ENCODE results near the gene GXYLT1. TPM values are rescaled to one million over a fixed set of nuclear protein-coding genes. Genes with fewer than 3 reads are reported as not detected.
"Not testable (repeated sequence)": the region's sequence is repeated elsewhere in the genome, so short reads cannot be mapped to it uniquely, and the experiment has no call there.

Gene GXYLT1, protein sequence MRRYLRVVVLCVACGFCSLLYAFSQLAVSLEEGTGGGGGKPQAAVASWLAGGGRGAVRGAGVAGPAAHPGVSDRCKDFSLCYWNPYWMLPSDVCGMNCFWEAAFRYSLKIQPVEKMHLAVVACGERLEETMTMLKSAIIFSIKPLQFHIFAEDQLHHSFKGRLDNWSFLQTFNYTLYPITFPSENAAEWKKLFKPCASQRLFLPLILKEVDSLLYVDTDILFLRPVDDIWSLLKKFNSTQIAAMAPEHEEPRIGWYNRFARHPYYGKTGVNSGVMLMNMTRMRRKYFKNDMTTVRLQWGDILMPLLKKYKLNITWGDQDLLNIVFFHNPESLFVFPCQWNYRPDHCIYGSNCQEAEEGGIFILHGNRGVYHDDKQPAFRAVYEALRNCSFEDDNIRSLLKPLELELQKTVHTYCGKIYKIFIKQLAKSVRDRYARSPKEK
- 1 to 10 TPM; 4.0 to 5.8 (median 5.1) TPM for polyA plus RNA-seq (ENCODE audit: low read depth in 6 of 6)

DNA sequence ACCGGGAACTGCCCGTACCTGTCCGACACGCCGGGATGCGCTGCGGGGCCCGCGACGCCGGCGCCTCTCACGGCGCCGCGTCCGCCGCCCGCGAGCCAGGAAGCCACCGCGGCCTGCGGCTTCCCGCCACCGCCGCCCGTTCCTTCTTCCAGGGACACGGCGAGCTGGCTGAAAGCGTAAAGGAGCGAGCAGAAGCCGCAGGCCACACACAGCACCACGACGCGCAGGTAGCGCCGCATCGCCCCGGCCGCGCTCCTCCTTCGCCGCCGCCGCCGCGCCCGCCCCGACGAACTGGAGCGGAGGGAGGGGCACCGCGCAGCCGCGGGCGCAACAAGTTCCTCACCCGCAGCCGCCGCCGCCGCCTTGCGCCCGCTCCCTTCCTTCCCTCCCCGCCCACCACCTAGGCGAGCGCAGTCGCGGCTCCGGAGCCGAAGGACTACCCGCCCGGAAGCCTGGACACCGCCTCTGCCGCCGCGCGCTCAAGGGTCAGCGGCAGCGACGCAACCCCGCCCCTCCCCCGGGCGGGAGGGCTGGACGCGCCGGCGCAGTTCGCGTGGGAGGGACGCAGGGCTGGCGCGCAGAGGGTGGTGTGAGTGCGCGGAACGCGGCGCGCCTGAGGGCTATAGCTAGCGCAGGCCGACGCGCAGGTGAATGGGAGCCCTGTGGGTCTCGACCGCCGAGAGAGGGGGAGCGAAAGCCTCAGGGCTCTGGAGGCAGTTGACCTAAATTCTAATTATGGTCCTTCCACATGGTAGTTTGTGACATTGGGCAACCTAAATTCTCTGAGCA is at the start of gene GXYLT1:
Gene GXYLT1 (minus strand): TSS at position 467 of the 789 bp plus-strand sequence. CDS start 228 bp downstream, at position 239.
- peak within 1 kb of the TSS; percentile 95 to 98 (median 97) for H3K4me3 Mint-ChIP-seq
- no peaks in the 10 kb centered on the region for H3K36me3 Mint-ChIP-seq
- H3K27me3 Mint-ChIP-seq, result no peaks in the 10 kb centered on the region
- DNase-seq, result peak; percentile 75
- H3K4me1 Mint-ChIP-seq, result peaks cover 29 to 41% (median 34%) of the 10 kb centered on the region in 3 donors
- peak within 1 kb of the TSS; percentile 90 to 97 (median 94) for H3K27ac Mint-ChIP-seq
- H3K9me3 Mint-ChIP-seq, result no peaks in the 10 kb centered on the region
- ATAC-seq (ENCODE audit: low read depth in 2 of 2), result peak; percentile 82 to 84

DNA sequence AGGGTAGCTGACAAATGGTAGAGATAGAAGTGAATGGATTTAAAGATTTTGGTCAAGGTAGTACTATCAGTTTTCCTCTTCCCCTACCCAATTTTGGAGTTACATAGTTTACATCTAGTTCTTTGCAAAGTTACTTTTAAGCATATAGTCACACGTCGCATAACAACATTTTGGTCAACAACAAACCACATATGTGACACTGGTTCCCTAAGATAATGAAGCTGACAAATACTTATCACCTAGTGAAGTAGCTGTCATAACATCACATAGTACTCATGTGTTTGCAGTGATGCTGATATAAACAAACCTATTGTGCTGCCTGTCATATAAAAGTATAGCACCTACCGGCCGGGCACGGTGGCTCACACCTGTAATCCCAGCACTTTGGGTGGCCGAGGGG is 48.0 kb upstream of the GXYLT1 start:
- no peak for ATAC-seq (ENCODE audit: low read depth in 2 of 2)
- H3K36me3 Mint-ChIP-seq, result peaks cover 9% of the 10 kb centered on the region in 2 donors

GRCh38 chr12:42192258-42192657 is 47.6 kb upstream of the GXYLT1 start:
- Mint-ChIP-seq H3K4me3 (no peak overlapping the region), H3K36me3 (peaks cover 9% of the 10 kb centered on the region in 2 donors), H3K27me3 (no peaks in the 10 kb centered on the region), H3K27ac (peak overlapping the region in 1 of 6 donors; percentile 43), H3K9me3 (no peaks in the 10 kb centered on the region), H3K4me1 (peaks cover 15 to 19% (median 15%) of the 10 kb centered on the region in 3 donors)
- ATAC-seq (ENCODE audit: low read depth in 2 of 2) (no peak), DNase-seq (no peak)

More for the DNA sequence above, 48.0 kb upstream of the GXYLT1 start:
- Mint-ChIP-seq H3K27ac (peak overlapping the region in 1 of 6 donors; percentile 43), H3K27me3 (no peaks in the 10 kb centered on the region), H3K9me3 (no peaks in the 10 kb centered on the region), H3K4me3 (no peak overlapping the region), H3K4me1 (peaks cover 14 to 19% (median 15%) of the 10 kb centered on the region in 3 donors)
- no peak for DNase-seq

GRCh38 chr12:42190376-42190775 is 45.7 kb upstream of the GXYLT1 start:
- Mint-ChIP-seq H3K27ac (peak overlapping the region in 2 of 6 donors; percentile 2 to 79), H3K27me3 (no peaks in the 10 kb centered on the region), H3K36me3 (peaks cover 0 to 3% of the 10 kb centered on the region in 2 donors), H3K4me1 (peaks cover 15 to 25% (median 20%) of the 10 kb centered on the region in 3 donors), H3K4me3 (no peak overlapping the region), H3K9me3 (no peaks in the 10 kb centered on the region)
- ATAC-seq (ENCODE audit: low read depth in 2 of 2) (no peak), DNase-seq (no peak)

- H3K4me1 Mint-ChIP-seq, result peaks cover 25 to 35% (median 28%) of the 10 kb centered on the region in 3 donors
- H3K9me3 Mint-ChIP-seq; H3K27me3 Mint-ChIP-seq; H3K4me3 Mint-ChIP-seq; ATAC-seq (ENCODE audit: low read depth in 2 of 2); H3K27ac Mint-ChIP-seq; H3K36me3 Mint-ChIP-seq; DNase-seq: not testable (repeated sequence)
These were observed 43.6 kb upstream of the GXYLT1 start for GRCh38 chr12:42188275-42188674.

DNA sequence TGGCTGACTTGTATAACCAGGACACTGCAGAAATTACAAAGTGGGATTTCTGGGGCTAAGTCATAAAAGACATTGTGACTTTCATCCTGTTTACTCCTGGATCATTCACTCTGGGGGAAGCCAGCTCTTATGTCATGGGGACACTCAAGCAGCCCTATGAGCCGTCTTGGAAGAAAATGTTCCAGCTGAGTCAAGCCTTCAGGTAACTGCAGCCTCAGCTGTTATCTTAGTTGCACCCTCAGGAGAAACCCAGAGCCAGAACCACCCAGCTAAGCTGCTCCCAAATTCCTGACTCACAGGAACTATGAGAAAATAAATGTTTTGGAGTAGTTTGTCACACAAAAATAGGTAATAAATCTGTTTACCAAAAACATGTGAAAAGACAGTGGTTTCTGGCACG is 43.1 kb upstream of the GXYLT1 start:
- H3K4me1 Mint-ChIP-seq, result peaks cover 25 to 35% (median 33%) of the 10 kb centered on the region in 3 donors
- no peaks in the 10 kb centered on the region for H3K9me3 Mint-ChIP-seq
- no peak for ATAC-seq (ENCODE audit: low read depth in 2 of 2)
- no peak for DNase-seq
- H3K4me3 Mint-ChIP-seq, result peak overlapping the region in 1 of 8 donors; percentile 36
- no peaks in the 10 kb centered on the region for H3K27me3 Mint-ChIP-seq
- H3K27ac Mint-ChIP-seq, result no peak overlapping the region
- peaks cover 4 to 7% of the 10 kb centered on the region in 2 donors for H3K36me3 Mint-ChIP-seq

- ATAC-seq (ENCODE audit: low read depth in 2 of 2), result peak; percentile 97 to 99
- Mint-ChIP-seq H3K36me3 (peaks cover 4 to 7% of the 10 kb centered on the region in 2 donors), H3K4me3 (peak overlapping the region in 7 of 8 donors; percentile 35 to 70 (median 54)), H3K27me3 (no peaks in the 10 kb centered on the region), H3K4me1 (peaks cover 32 to 35% (median 34%) of the 10 kb centered on the region in 3 donors), H3K27ac (no peak overlapping the region), H3K9me3 (no peaks in the 10 kb centered on the region)
- peak; percentile 29 for DNase-seq
These were observed 42.1 kb upstream of the GXYLT1 start for GRCh38 chr12:42186793-42187192.

- Mint-ChIP-seq H3K27ac (no peak overlapping the region), H3K4me3 (no peak overlapping the region), H3K9me3 (no peaks in the 10 kb centered on the region), H3K27me3 (no peaks in the 10 kb centered on the region), H3K4me1 (peaks cover 30 to 31% (median 30%) of the 10 kb centered on the region in 3 donors), H3K36me3 (peaks cover 9 to 13% of the 10 kb centered on the region in 2 donors)
- DNase-seq (no peak), ATAC-seq (ENCODE audit: low read depth in 2 of 2) (no peak)
These were observed 37.7 kb upstream of the GXYLT1 start for GRCh38 chr12:42182394-42182793.

DNA sequence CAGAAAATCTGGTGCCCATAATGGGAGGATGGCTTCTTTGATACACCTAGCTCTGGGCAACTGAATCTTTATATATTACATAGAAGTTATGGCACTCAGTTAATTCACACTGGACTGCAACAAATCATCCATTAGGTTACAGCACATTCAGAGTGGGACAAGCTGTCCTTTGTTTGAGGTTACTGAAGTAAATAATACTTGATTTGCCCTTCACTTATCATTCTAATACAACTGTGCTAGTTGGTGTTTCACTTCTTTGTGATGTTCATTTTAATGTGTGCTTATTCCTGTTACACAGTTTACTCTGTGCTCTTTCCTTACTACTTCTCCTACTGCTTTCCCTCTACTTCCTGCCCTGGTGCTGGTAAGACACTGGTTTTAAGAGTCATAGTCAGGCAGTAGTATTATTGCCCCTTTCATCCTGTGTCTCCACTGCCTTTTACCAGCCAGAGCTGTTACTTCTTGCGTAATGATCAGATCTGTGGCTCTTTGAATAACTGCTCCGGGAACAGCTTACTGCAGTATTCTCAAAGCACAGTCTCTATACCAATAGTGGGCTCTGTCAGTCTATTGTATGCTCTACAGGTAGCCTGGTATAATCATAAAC is 36.4 kb upstream of the GXYLT1 start:
- DNase-seq, result no peak
- H3K27ac Mint-ChIP-seq, result peak overlapping the region in 1 of 6 donors; percentile 73

GRCh38 chr12:42178101-42178500 is 33.4 kb upstream of the GXYLT1 start:
- peaks cover 0 to 6% (median 4%) of the 10 kb centered on the region in 7 donors for H3K9me3 Mint-ChIP-seq
- no peak for ATAC-seq (ENCODE audit: low read depth in 2 of 2)
- no peak for DNase-seq
- peaks cover 21 to 30% of the 10 kb centered on the region in 2 donors for H3K36me3 Mint-ChIP-seq
- H3K4me3 Mint-ChIP-seq, result no peak overlapping the region
- H3K4me1 Mint-ChIP-seq, result peaks cover 30 to 34% (median 33%) of the 10 kb centered on the region in 3 donors
- H3K27ac Mint-ChIP-seq, result no peak overlapping the region
- no peaks in the 10 kb centered on the region for H3K27me3 Mint-ChIP-seq

More for the DNA sequence above, 36.4 kb upstream of the GXYLT1 start:
- peaks cover 0 to 4% (median 0%) of the 10 kb centered on the region in 7 donors for H3K9me3 Mint-ChIP-seq
- H3K4me3 Mint-ChIP-seq, result peak overlapping the region in 1 of 8 donors; percentile 6
- peaks cover 20 to 26% of the 10 kb centered on the region in 2 donors for H3K36me3 Mint-ChIP-seq
- H3K4me1 Mint-ChIP-seq, result peaks cover 27 to 35% (median 30%) of the 10 kb centered on the region in 3 donors
- no peaks in the 10 kb centered on the region for H3K27me3 Mint-ChIP-seq
- no peak for ATAC-seq (ENCODE audit: low read depth in 2 of 2)

GRCh38 chr12:42174978-42175377 is 30.3 kb upstream of the GXYLT1 start:
- ATAC-seq (ENCODE audit: low read depth in 2 of 2) (no peak), DNase-seq (no peak)
- Mint-ChIP-seq H3K27ac (no peak overlapping the region), H3K36me3 (peaks cover 21 to 30% of the 10 kb centered on the region in 2 donors), H3K4me3 (no peak overlapping the region), H3K27me3 (no peaks in the 10 kb centered on the region), H3K4me1 (peaks cover 26 to 33% (median 28%) of the 10 kb centered on the region in 3 donors), H3K9me3 (peaks cover 0 to 6% (median 4%) of the 10 kb centered on the region in 7 donors)

DNA sequence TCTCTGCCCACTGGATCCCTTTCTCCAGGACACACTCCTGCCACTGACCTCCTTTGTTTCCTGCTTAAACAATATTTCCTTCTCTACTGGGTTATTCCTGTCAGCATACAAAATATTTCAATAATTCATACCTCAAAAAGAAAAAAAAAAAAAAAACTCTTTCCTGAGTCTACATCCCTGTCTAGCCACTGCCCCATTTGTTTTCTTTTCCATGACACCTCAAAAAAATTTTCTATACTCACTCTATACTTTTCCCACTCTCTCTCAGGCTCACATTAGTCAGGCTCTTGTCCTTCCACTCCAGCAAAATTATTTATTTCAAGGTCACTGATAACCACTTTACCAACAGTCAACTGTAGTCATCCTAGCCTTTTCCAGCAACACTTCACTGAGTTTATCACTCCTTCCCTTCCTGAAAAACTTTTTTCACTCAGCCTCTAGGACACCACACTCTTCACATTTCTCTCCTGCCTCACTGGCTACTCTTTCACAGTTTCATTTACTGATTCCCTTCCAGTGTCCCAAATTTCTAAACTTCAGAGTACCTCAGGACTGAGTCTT is 29.4 kb upstream of the GXYLT1 start:
- ATAC-seq (ENCODE audit: low read depth in 2 of 2), result no peak
- no peaks in the 10 kb centered on the region for H3K27me3 Mint-ChIP-seq
- H3K9me3 Mint-ChIP-seq, result peaks cover 0 to 6% (median 4%) of the 10 kb centered on the region in 7 donors
- DNase-seq, result no peak
- peaks cover 28 to 39% (median 36%) of the 10 kb centered on the region in 3 donors for H3K4me1 Mint-ChIP-seq
- H3K36me3 Mint-ChIP-seq, result peaks cover 21 to 30% of the 10 kb centered on the region in 2 donors
- peak overlapping the region in 3 of 6 donors; percentile 32 to 93 (median 60) for H3K27ac Mint-ChIP-seq
- peak overlapping the region in 3 of 8 donors; percentile 29 to 47 (median 30) for H3K4me3 Mint-ChIP-seq
